ENCODE measurements around the gene ZSWIM4. TPM values are rescaled to one million over a fixed set of nuclear protein-coding genes. Genes with fewer than 3 reads are reported as not detected.
"Not testable (repeated sequence)": the region's sequence is repeated elsewhere in the genome, so short reads cannot be mapped to it uniquely, and the experiment has no call there.

Gene ZSWIM4
- total RNA-seq, 2 experiments from 2014 or later, result 8.1 to 8.4 TPM

DNA sequence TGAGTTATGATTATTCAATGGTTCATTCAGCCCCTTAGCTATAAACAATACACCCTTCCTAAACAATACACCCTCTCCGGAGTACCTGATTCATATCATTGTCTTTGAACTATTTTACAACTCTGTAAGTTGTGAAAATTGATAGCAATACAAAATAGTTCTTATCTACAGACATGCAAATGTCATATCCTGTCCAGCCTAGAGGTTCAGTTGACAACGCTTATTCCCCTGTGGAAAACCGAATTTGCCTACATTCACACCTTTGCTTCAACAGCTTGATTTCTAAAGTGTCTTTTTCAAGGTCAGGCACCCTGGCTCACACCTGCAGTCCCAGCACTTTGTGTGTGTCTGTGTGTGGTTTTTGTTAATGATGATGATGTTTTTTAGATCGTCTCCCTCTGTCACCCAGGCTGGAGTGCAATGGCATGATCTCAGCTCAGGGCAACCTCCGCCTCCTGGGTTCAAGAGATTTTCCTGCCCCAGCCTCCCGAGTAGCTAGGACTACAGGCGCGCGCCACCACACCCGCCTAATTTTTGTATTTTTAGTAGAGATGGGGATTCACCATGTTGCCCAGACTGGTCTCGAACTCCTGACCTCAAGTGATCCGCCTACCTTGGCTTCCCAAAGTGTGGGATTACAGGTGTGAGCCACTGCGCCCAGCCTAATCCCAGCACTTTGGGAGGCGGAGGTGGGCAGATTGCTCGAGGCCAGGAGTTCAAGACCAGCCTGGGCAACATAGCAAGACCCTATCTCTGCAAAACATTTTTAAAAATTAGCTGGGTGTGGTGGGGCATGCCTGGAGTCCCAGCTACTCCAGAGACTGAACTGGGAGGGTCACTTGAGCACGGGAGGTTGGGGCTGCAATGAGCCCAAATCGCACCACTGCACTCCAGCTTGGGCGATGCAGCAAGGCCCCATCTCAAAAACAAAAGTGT lies 11.4 kb upstream of the ZSWIM4 start:
- H3K27ac Mint-ChIP-seq, result no peak overlapping the region
- H3K9me3 Mint-ChIP-seq (ENCODE audit: low read depth), result no peaks in the 10 kb centered on the region
- DNase-seq (no peak), ATAC-seq (no peak)
- H3K4me1 Mint-ChIP-seq, result peaks cover 30% of the 10 kb centered on the region
- H3K36me3 Mint-ChIP-seq, result peaks cover 8% of the 10 kb centered on the region
- no peaks in the 10 kb centered on the region for H3K27me3 Mint-ChIP-seq
- no peak overlapping the region for H3K4me3 Mint-ChIP-seq
- CTCF ChIA-PET, result interaction anchor here (0.6 to 12.1 kb wide), 23 partner anchors 9 to 298 kb away, joined by 3 to 244 read pairs (median 4); partner anchors contain the start of genes C19orf53 and ZSWIM4

DNA sequence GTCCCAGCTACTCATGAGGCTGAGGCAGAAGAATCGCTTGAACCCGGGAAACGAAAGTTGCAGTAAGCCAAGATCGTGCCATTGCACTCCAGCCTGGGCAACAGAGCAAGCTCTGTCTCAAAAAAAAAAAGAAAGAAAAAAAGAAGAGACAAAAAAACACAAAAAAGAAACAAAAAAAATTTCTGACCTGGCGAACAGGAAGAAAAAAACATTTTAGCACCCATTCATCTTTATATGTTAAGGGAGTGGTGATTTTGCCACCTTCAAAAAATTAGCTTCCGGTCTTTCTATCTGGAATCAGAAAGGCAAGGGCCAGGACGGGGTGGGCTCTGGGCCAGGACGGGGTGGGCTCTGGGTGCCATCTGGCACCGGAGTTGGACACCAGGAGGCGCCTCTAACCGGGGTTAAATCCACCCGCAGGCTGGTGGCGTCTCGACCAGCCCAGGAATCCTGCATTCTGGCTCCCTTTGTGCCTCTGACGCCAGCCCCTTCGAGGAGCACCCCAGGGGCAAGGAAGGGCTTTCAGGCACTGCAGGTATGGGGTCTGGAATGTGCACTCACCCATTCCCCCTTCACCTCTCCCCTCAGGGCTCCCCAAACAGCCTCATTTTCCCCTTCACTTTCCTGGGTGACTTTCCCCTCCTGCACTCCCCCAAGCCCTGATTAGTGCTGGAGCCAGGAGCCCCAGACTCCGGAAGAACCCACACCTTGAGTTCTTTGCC lies 10.4 kb upstream of the ZSWIM4 start:
- Mint-ChIP-seq H3K27me3 (no peaks in the 10 kb centered on the region), H3K4me1 (peaks cover 36% of the 10 kb centered on the region), H3K4me3 (peak overlapping the region; percentile 33), H3K36me3 (no peaks in the 10 kb centered on the region), H3K9me3 (ENCODE audit: low read depth) (no peaks in the 10 kb centered on the region), H3K27ac (peak overlapping the region; percentile 68)
- CTCF ChIA-PET, result interaction anchor here (0.8 to 12.1 kb wide), 22 partner anchors 10 to 297 kb away, joined by 3 to 244 read pairs (median 4); partner anchors contain the start of genes C19orf53 and ZSWIM4
- peak; percentile 77 for ATAC-seq
- peak; percentile 85 for DNase-seq

DNA sequence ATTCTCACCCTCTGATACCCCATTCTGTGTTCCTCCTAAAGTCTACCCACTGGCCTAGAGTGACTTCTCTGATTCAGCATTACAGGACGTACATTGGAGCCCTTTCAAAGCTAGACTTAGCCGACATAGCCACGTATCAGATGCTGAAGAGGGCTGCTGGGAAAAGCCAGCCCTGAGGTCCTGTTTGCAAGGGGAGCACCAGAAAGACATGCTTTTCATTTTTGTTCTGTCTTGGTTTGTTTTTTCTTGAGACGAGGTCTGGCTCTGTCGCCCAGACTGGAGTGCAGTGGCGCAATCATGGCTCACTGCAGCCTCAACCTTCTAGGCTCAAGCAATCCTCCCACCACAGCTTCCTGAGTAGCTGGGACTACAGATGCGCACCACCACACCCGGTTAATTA lies 6.3 kb upstream of the ZSWIM4 start:
- Mint-ChIP-seq H3K27ac (peak overlapping the region; percentile 97), H3K4me1 (peaks cover 47% of the 10 kb centered on the region), H3K36me3 (no peaks in the 10 kb centered on the region), H3K27me3 (no peaks in the 10 kb centered on the region), H3K4me3 (peak overlapping the region; percentile 41), H3K9me3 (ENCODE audit: low read depth) (no peaks in the 10 kb centered on the region)
- DNase-seq, result peak; percentile 73
- peak; percentile 16 for ATAC-seq
- CTCF ChIA-PET, result interaction anchor here (0.8 to 12.1 kb wide), 8 partner anchors 8 to 348 kb away, joined by 3 to 244 read pairs (median 14); partner anchors contain the start of genes ASF1B, C19orf53 and MRI1

DNA sequence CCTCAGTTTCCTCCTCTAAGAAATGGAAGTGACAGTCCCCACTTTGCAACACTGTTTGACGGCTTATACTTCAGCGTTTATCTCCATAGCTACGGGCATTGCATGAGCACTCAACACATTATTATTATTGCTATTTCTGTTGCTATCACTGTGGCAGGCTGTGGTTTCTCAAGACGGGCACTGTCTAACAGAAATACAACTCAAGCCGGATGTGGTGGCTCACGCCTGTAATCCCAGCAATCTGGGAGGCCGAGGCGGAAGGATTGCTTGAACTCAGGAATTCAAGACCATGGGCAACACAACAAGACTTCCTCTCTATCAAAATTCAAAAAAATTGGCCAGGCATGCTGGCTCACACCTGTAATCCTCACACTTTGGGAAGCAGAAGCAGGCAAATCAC lies 4.9 kb upstream of the ZSWIM4 start:
- CTCF ChIA-PET, result interaction anchor here (0.6 to 12.1 kb wide), 5 partner anchors 48 to 258 kb away, joined by 3 to 244 read pairs (median 24); no protein-coding TSS in a partner anchor
- ATAC-seq, result no peak
- H3K27me3 Mint-ChIP-seq, result no peaks in the 10 kb centered on the region
- no peaks in the 10 kb centered on the region for H3K9me3 Mint-ChIP-seq (ENCODE audit: low read depth)
- H3K36me3 Mint-ChIP-seq, result no peaks in the 10 kb centered on the region
- peaks cover 42% of the 10 kb centered on the region for H3K4me1 Mint-ChIP-seq
- peak overlapping the region; percentile 29 for H3K4me3 Mint-ChIP-seq
- peak overlapping the region; percentile 82 for H3K27ac Mint-ChIP-seq
- peak; percentile 62 for DNase-seq

DNA sequence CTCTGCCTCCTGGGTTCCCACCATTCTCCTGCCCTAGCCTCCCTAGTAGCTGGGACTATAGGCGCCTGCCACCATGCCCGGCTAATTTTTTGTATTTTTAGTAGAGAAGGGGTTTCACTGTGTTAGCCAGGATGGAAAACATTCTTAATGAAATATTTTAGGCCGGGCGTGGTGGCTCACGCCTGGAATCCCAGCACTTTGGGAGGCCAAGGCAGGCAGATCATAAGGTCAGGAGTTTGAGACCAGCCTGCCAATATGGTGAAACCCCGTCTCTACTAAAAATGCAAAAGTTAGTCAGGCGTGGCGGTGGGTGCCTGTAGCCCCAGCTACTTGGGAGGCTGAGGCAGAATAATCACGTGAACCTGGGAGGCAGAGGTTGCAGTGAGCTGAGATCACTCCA lies 1.9 kb upstream of the ZSWIM4 start:
- not testable (repeated sequence) for H3K27ac Mint-ChIP-seq; ATAC-seq; H3K27me3 Mint-ChIP-seq; H3K9me3 Mint-ChIP-seq (ENCODE audit: low read depth); H3K36me3 Mint-ChIP-seq; DNase-seq
- Mint-ChIP-seq H3K4me1 (peaks cover 36% of the 10 kb centered on the region), H3K4me3 (peak overlapping the region; percentile 89)
- CTCF ChIA-PET, result interaction anchor here (1.3 to 6.3 kb wide), 2 partner anchors 22 to 70 kb away, joined by 6 to 39 read pairs; no protein-coding TSS in a partner anchor

DNA sequence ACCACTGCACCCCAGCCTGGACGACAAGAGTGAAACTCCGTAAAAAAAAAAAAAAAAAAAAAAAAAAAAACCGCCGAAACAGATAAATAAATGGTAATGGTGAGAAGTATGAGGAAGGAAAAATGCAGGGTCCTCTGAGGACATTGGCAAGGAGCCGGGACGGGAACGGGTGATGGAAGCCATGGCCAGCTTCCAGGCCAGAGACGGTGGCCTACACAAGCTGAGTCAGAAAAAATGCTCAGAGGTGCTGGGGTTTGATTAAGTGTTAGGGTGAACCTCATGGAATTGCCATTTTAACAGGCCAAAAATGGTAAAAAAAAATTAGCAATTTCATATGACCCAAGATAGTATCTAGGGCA lies 866 bp upstream of the ZSWIM4 start:
- Mint-ChIP-seq H3K4me3 (peak overlapping the region; percentile 89), H3K9me3 (ENCODE audit: low read depth) (no peaks in the 10 kb centered on the region), H3K4me1 (peaks cover 26% of the 10 kb centered on the region), H3K27me3 (no peaks in the 10 kb centered on the region), H3K36me3 (no peaks in the 10 kb centered on the region), H3K27ac (peak overlapping the region; percentile 95)
- ATAC-seq, result no peak
- CTCF ChIA-PET, result interaction anchor here (0.8 to 6.3 kb wide), 7 partner anchors 11 to 69 kb away, joined by 3 to 39 read pairs (median 6); partner anchors contain the start of gene C19orf53
- DNase-seq, result no peak

DNA sequence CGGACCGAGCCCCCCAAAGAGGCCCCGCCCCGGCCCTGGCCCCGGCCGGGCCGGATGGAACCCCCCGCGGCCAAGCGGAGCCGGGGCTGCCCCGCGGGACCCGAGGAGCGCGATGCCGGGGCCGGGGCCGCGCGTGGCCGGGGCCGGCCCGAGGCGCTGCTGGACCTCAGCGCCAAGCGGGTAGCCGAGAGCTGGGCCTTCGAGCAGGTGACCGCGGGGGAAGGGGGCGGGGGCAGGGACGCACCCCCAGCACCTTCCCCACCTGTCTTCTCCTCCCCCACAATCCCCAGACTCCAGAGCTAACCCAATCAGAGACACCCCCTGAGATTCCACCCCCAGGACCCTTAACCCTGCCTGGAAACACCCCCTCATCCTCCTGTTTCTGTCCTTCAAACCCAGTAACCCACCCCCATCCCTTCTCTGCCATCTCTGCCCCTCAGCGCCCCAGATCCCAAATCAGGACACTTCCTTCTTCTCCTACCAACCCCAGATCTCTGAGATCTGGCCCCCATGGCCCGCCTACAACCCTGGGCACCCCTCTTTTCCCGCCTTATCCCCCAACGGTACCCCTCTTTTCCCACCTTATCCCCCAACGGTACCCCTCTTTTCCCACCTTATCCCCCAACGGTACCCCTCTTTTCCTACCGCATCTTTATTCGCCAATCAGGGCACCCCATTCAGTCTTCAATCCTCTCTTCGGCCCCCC lies 505 bp downstream of the ZSWIM4 start:
- ATAC-seq, result peak; percentile 38
- DNase-seq, result no peak
- Mint-ChIP-seq H3K4me1 (peaks cover 18% of the 10 kb centered on the region), H3K4me3 (peak overlapping the region; percentile 89), H3K27me3 (no peaks in the 10 kb centered on the region), H3K27ac (peak overlapping the region; percentile 76), H3K9me3 (ENCODE audit: low read depth) (no peaks in the 10 kb centered on the region), H3K36me3 (no peaks in the 10 kb centered on the region)
- CTCF ChIA-PET, result interaction anchor here (1.1 to 6.3 kb wide), 10 partner anchors 7 to 206 kb away, joined by 3 to 39 read pairs (median 5); partner anchors contain the start of gene C19orf53

DNA sequence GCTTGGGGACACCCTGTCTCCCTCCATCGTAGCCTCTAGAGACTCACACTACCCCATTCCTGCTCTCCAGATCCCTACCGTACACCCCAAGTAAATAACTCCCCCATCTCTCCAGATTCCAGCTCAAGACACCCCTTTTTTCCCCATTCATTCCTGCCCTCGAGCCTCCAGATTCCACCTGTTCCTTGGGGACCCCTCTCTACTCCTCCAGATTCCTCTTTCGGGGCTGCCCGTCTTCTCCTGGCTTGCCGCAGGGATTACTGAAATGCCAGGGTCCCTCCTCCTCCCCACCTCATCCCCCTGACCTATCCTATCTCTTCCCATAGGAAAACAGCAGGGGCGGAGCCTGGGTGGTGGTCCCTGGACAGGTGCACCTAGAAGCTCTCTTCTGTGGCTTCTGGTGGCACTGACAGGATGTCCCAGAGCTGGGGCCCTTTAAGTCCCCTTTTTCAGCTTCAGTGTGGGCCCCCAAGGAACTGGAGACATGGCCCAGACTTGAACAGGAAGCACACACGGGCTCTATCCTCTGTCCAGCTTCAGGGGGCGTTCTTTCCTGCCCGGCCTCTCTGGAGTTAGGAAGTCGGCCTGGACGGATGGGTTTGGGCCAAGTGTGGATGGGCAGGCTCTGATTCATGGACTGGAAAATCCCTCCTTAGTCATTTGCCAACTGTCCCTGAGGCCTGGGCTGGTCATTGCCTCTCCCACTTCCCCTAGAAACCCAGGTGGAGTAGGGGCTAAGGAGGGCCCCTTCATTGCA lies 1.2 kb downstream of the ZSWIM4 start:
- ATAC-seq (no peak), DNase-seq (no peak)
- Mint-ChIP-seq H3K36me3 (no peaks in the 10 kb centered on the region), H3K9me3 (ENCODE audit: low read depth) (no peaks in the 10 kb centered on the region), H3K4me3 (peak overlapping the region; percentile 71), H3K27me3 (no peaks in the 10 kb centered on the region), H3K27ac (peak overlapping the region; percentile 76), H3K4me1 (peaks cover 18% of the 10 kb centered on the region)
- CTCF ChIA-PET, result interaction anchor here (0.9 to 6.3 kb wide), 9 partner anchors 8 to 207 kb away, joined by 3 to 39 read pairs (median 4); partner anchors contain the start of gene C19orf53

DNA sequence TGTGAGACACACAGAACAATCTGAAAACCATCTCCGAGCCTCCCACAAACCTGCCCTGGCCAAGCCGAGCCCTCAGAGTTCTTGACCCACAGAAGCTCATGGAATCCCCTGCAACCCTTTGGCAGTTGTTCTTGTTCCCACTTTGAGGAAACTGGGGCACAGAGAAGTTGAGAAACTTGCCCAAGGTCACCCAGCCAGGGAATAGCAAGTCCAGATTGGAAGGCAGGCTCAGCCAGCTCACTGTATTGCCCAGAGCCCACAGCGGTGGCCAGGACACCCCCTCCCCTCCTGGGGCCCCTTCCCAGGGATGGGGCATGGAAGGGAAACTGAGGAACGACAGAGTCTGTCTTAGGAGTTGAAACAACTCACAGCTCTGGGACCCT lies 1.8 kb downstream of the ZSWIM4 start:
- no peak for DNase-seq
- no peaks in the 10 kb centered on the region for H3K27me3 Mint-ChIP-seq
- peaks cover 18% of the 10 kb centered on the region for H3K4me1 Mint-ChIP-seq
- CTCF ChIA-PET, result interaction anchor here (0.9 to 6.3 kb wide), 10 partner anchors 9 to 208 kb away, joined by 3 to 39 read pairs (median 4); partner anchors contain the start of gene C19orf53
- H3K9me3 Mint-ChIP-seq (ENCODE audit: low read depth), result no peaks in the 10 kb centered on the region
- no peaks in the 10 kb centered on the region for H3K36me3 Mint-ChIP-seq
- no peak overlapping the region for H3K27ac Mint-ChIP-seq
- no peak for ATAC-seq
- no peak overlapping the region for H3K4me3 Mint-ChIP-seq

DNA sequence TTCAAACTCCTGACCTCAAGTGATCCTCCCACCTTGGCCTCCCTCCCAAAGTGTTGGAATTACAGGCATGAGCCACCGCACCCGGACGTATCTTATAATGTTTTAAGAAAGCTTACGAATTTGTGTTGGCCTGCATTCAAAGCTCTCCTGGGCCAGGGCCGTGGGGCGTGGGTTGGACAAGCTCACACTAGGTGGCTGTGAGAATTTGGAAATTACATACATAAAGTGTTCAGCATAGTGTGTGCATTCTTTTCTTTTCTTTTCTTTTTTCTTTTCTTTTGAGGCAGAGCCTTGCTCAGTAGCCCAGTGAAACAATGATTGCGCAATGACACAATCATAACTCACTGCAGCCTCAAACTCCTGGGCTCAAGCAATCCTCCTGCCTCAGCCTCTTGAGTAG lies 2.6 kb downstream of the ZSWIM4 start:
- DNase-seq (no peak), ATAC-seq (no peak)
- no peaks in the 10 kb centered on the region for H3K27me3 Mint-ChIP-seq
- H3K9me3 Mint-ChIP-seq (ENCODE audit: low read depth), result no peaks in the 10 kb centered on the region
- H3K4me1 Mint-ChIP-seq, result peaks cover 18% of the 10 kb centered on the region
- CTCF ChIA-PET, result interaction anchor here (1.2 to 6.3 kb wide), 4 partner anchors 10 to 65 kb away, joined by 3 to 39 read pairs (median 8); no protein-coding TSS in a partner anchor
- no peaks in the 10 kb centered on the region for H3K36me3 Mint-ChIP-seq
- H3K27ac Mint-ChIP-seq, result no peak overlapping the region
- H3K4me3 Mint-ChIP-seq, result no peak overlapping the region

DNA sequence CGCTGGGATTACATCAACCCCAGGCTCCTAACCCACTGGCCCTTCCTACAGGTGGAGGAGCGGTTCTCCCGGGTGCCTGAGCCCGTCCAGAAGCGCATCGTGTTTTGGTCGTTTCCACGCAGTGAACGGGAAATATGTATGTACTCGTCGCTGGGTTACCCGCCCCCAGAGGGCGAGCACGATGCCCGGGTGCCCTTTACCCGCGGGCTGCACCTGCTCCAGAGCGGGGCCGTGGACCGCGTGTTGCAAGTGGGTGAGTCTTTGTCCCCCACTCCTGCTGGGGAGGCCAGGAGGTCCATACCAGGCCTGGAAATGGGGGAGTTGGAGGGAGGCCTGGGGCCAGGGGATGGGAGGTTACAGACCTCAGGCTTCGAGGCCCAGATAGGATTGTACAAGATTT lies 4.4 kb downstream of the ZSWIM4 start:
- Mint-ChIP-seq H3K9me3 (ENCODE audit: low read depth) (no peaks in the 10 kb centered on the region), H3K4me1 (peaks cover 11% of the 10 kb centered on the region), H3K27me3 (no peaks in the 10 kb centered on the region), H3K4me3 (no peak overlapping the region), H3K27ac (no peak overlapping the region), H3K36me3 (no peaks in the 10 kb centered on the region)
- CTCF ChIA-PET, result no interaction called here
- DNase-seq (no peak), ATAC-seq (no peak)

DNA sequence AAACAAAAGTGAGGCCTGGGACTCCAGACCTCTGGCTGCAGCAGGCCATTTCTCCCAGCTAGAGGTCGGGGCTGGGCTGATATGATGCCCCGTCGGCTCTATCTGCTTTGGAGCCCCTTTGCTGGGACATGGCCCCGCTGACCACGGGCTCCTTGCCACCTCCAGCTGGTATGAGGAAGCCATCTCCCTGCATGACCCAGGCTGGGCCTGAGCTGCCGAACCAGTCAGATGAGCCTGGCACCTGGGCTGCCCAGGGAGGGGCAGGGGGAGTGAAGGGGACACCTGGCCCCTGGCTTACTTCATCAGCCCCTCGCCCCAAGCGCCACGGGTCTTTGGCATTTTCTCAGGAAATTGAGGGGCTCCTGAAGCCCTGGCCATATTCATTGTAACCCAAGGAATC lies 7.8 kb downstream of the ZSWIM4 start:
- Mint-ChIP-seq H3K4me3 (no peak overlapping the region), H3K27me3 (no peaks in the 10 kb centered on the region), H3K27ac (no peak overlapping the region), H3K36me3 (no peaks in the 10 kb centered on the region), H3K9me3 (ENCODE audit: low read depth) (no peaks in the 10 kb centered on the region), H3K4me1 (no peaks in the 10 kb centered on the region)
- CTCF ChIA-PET, result no interaction called here
- DNase-seq (no peak), ATAC-seq (no peak)
